Adrenal gland (tissue), 5 donors: Measurements from ENCODE around the gene XPR1.

Experiments used
- CTCF ChIP-seq, 6 experiments: fragments of 450-650 bp in 4 of 6; fragments of 200-600 bp in 2 of 6; sonication (generic) in 1 of 6; IDR thresholded peaks; 1 replicate in 5 of 6; 2 replicates in 1 of 6; pipeline versions ENCODE4 v1.5.1 to v1.8.0; 2016 to 2021; ENCODE audit warnings: antibody characterized with exemption in 6 of 6, mild to moderate bottlenecking in 2 of 6, moderate library complexity in 1 of 6
- POLR2A ChIP-seq, 2 donors: fragments of 450-650 bp; IDR thresholded peaks; one replicate each; pipeline ENCODE4 v1.6.1; 2017; ENCODE audit warnings: antibody characterized with exemption in 2 of 2, mild to moderate bottlenecking in 2 of 2, moderate library complexity in 1 of 2
- donor health status: DM: no; HTN: no; CAD: no.

GRCh38 chr1:180620581-180620980, 11.2 kb upstream of the XPR1 start:
- TF ChIP-seq CTCF (IDR thresholded peaks at IDR 0.05) (no peak), POLR2A (IDR thresholded peaks at IDR 0.05) (no peak)
